Keratinocyte (primary cell): ENCODE results near the gene GABRB1. TPM values are rescaled to one million over a fixed set of nuclear protein-coding genes. Genes with fewer than 3 reads are reported as not detected.

Experiments used
- DNase-seq: peaks from one replicate; pipeline ENCODE4 v3.0.0-alpha.2; 2011; ENCODE audit warnings: low read depth, missing footprints, low spot score
- FAIRE-seq: peaks from 2 replicates; lab custom pipeline; 2011; peaks lifted over from hg19 to GRCh38; lab: Jason Lieb, UNC
- H2AFZ ChIP-seq: 2 replicates; pipeline ENCODE4 v1.6.0; 2012; ENCODE audit warnings: low read length, control low read depth, inconsistent platforms; ENCODE audit not compliant: control insufficient read depth
- H3K27ac ChIP-seq: 2 replicates; pipeline ENCODE4 v1.5.1; 2011; ENCODE audit warnings: low read length; ENCODE audit not compliant: control insufficient read depth, insufficient read depth
- H3K27me3 ChIP-seq: 3 replicates; pipeline ENCODE4 v1.6.0; 2011; ENCODE audit warnings: low read length; ENCODE audit not compliant: control insufficient read depth, insufficient read depth; ENCODE audit errors: extremely low read depth
- H3K36me3 ChIP-seq, 2 experiments: 2 replicates in 1 of 2; 3 replicates in 1 of 2; pipeline ENCODE4 v1.5.1; 2011; ENCODE audit warnings: low read length in 2 of 2, mild to moderate bottlenecking in 1 of 2; ENCODE audit not compliant: control insufficient read depth in 2 of 2, insufficient read depth in 2 of 2; ENCODE audit errors: extremely low read depth in 1 of 2
- H3K4me1 ChIP-seq: 3 replicates; pipeline ENCODE4 v1.5.1; 2011; ENCODE audit warnings: low read length; ENCODE audit not compliant: control insufficient read depth, insufficient read depth; ENCODE audit errors: extremely low read depth
- H3K4me2 ChIP-seq: 3 replicates; pipeline ENCODE4 v1.6.0; 2011; ENCODE audit warnings: low read depth, low read length; ENCODE audit not compliant: control insufficient read depth, insufficient read depth; ENCODE audit errors: extremely low read depth
- H3K4me3 ChIP-seq, 3 experiments: fragments of 200-600 bp in 1 of 3; sonication (generic) in 1 of 3; 2 replicates in 2 of 3; 3 replicates in 1 of 3; pipeline ENCODE4 v1.5.1; 2011 to 2016; ENCODE audit warnings: low read length in 3 of 3, mild to moderate bottlenecking in 3 of 3, control low read depth in 2 of 3, inconsistent platforms in 1 of 3, low read depth in 1 of 3, mixed read lengths in 1 of 3, mixed run types in 1 of 3, moderate library complexity in 1 of 3; ENCODE audit not compliant: control insufficient read depth in 2 of 3, insufficient read depth in 2 of 3; ENCODE audit errors: extremely low read depth in 1 of 3
- H3K79me2 ChIP-seq: 2 replicates; pipeline ENCODE4 v1.6.0; 2012; ENCODE audit warnings: low read length; ENCODE audit not compliant: control insufficient read depth, insufficient read depth
- H3K9ac ChIP-seq: 3 replicates; pipeline ENCODE4 v1.6.0; 2011; ENCODE audit warnings: low read length; ENCODE audit not compliant: control insufficient read depth, insufficient read depth; ENCODE audit errors: extremely low read depth
- H3K9me1 ChIP-seq: 3 replicates; pipeline ENCODE4 v1.6.0; 2011; ENCODE audit warnings: low read length; ENCODE audit not compliant: control insufficient read depth, insufficient read depth; ENCODE audit errors: extremely low read depth
- H3K9me3 ChIP-seq: 2 replicates; pipeline ENCODE4 v1.5.1; 2012; ENCODE audit warnings: low read depth, low read length; ENCODE audit not compliant: control insufficient read depth
- H4K20me1 ChIP-seq: 3 replicates; pipeline ENCODE4 v1.6.0; 2011; ENCODE audit warnings: low read length; ENCODE audit not compliant: control insufficient read depth, insufficient read depth; ENCODE audit errors: extremely low read depth
- EZH2 ChIP-seq: IDR thresholded peaks from one replicate; pipeline ENCODE4 v1.6.1; 2012; ENCODE audit warnings: inconsistent platforms, mild to moderate bottlenecking, low read length, moderate library complexity
- dilution Hi-C: fragments of 300-500 bp; cut with MboI; formaldehyde crosslinking; loops from one replicate; pipeline ENCODE4 v1.7.0; 2020; ENCODE audit warnings: low sequenced_read_pairs; ENCODE audit not compliant: extremely low pct_ligation_motif_present
- polyA plus RNA-seq, 5 experiments: library from polyadenylated mRNA; depleted of rRNA in 3 of 5; stranded (reverse) in 3 of 5; stranded (forward) in 1 of 5; unstranded in 1 of 5; fragments of >200 nt; gene quantifications; 1 replicate in 1 of 5; 2 replicates in 3 of 5; 3 replicates in 1 of 5; pipeline versions ENCODE4 v1.2.1 to v1.2.3, GENCODE V29; 2011 to 2012; ENCODE audit warnings: missing spikeins in 2 of 5, low read depth in 1 of 5, low replicate concordance in 1 of 5
- TF ChIP-seq, protein P1 (sequence below), 3 experiments: IDR thresholded peaks in 1 of 3; conservative IDR thresholded peaks in 1 of 3; optimal IDR thresholded peaks in 1 of 3; 2 replicates in 2 of 3; 3 replicates in 1 of 3; pipeline versions ENCODE3 to v1.5.1; 2011; ENCODE audit warnings: low read length in 3 of 3, mild to moderate bottlenecking in 3 of 3, moderate library complexity in 2 of 3, control low read depth in 1 of 3, inconsistent platforms in 1 of 3; ENCODE audit not compliant: insufficient read depth in 2 of 3; ENCODE audit errors: extremely low read depth in 1 of 3

Gene GABRB1
- polyA plus RNA-seq, 1 donor (not counting 4 experiments of a cell fraction or from before 2014, with no cell fraction given) = not detected

DNA sequence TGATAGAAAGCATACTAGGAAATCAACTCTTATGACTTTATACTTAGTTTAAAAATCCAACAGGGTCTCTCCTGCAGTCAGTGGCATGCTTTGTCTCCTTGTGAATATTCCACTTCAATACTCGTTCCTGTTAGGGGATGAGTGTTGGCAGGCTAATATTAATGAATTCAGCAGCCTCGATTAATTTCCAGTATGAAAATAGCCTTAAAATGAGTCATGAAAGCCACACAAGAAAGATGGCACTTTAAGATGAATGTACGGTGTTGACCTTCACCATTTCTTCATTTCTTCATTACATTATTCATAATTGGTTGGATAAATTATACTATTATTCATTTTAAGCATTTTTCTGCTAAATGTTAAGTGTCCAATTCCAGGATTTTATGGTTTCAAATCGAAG lies 29.2 kb downstream of the GABRB1 start:
- FAIRE-seq = no peak
- no peak overlapping the region for H2AFZ ChIP-seq
- H3K9me3 ChIP-seq = no peaks in the 10 kb centered on the region
- H3K27me3 ChIP-seq = no peaks in the 10 kb centered on the region
- no peaks in the 10 kb centered on the region for H4K20me1 ChIP-seq
- H3K4me1 ChIP-seq = no peaks in the 10 kb centered on the region
- TF ChIP-seq, protein P1, sequence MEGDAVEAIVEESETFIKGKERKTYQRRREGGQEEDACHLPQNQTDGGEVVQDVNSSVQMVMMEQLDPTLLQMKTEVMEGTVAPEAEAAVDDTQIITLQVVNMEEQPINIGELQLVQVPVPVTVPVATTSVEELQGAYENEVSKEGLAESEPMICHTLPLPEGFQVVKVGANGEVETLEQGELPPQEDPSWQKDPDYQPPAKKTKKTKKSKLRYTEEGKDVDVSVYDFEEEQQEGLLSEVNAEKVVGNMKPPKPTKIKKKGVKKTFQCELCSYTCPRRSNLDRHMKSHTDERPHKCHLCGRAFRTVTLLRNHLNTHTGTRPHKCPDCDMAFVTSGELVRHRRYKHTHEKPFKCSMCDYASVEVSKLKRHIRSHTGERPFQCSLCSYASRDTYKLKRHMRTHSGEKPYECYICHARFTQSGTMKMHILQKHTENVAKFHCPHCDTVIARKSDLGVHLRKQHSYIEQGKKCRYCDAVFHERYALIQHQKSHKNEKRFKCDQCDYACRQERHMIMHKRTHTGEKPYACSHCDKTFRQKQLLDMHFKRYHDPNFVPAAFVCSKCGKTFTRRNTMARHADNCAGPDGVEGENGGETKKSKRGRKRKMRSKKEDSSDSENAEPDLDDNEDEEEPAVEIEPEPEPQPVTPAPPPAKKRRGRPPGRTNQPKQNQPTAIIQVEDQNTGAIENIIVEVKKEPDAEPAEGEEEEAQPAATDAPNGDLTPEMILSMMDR (optimal IDR thresholded peaks at IDR 0.05 in 1 of 3, IDR thresholded peaks at IDR 0.05 in 1 of 3, conservative IDR thresholded peaks at IDR 0.05 in 1 of 3; ENCODE audit: extremely low read depth in 1 of 3, insufficient read depth in 2 of 3, low read length in 3 of 3) = no peak
- no peak for TF ChIP-seq EZH2
- H3K36me3 ChIP-seq = no peaks in the 10 kb centered on the region
- no peak for DNase-seq
- no peak overlapping the region for H3K27ac ChIP-seq
- H3K4me2 ChIP-seq = no peak overlapping the region
- H3K9me1 ChIP-seq = no peaks in the 10 kb centered on the region
- dilution Hi-C loops = no loop called here
- no peak overlapping the region for H3K4me3 ChIP-seq
- H3K9ac ChIP-seq = no peak overlapping the region
- no peaks in the 10 kb centered on the region for H3K79me2 ChIP-seq

DNA sequence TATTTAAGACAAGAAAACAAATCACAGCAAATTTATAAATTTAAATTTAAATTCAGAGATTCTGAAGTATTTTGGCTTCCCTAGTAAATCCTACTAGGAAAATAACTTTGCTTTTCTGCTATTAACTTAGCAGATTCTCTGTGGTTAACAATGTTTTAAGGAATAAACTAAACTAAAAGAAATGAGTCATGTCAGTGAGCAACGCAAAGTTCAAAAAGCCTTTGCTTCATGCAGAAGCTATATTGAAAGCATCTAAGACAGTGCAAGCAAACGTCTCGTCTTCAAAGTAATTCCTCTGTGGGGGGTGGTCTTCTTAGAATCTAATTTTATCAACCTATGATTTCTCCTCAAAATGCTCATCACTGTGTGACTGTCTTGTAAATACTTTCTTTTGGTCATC lies 30.1 kb downstream of the GABRB1 start:
- H3K36me3 ChIP-seq = no peaks in the 10 kb centered on the region
- H4K20me1 ChIP-seq = no peaks in the 10 kb centered on the region
- FAIRE-seq (no peak), DNase-seq (no peak)
- TF ChIP-seq, protein P1 (optimal IDR thresholded peaks at IDR 0.05 in 1 of 3, IDR thresholded peaks at IDR 0.05 in 1 of 3, conservative IDR thresholded peaks at IDR 0.05 in 1 of 3; ENCODE audit: extremely low read depth in 1 of 3, insufficient read depth in 2 of 3, low read length in 3 of 3) = no peak
- no peak for TF ChIP-seq EZH2
- H3K4me3 ChIP-seq = no peak overlapping the region
- no peaks in the 10 kb centered on the region for H3K9me3 ChIP-seq
- H3K27me3 ChIP-seq = no peaks in the 10 kb centered on the region
- H3K4me2 ChIP-seq = no peak overlapping the region
- dilution Hi-C loops = no loop called here
- H3K79me2 ChIP-seq = no peaks in the 10 kb centered on the region
- no peak overlapping the region for H2AFZ ChIP-seq
- no peak overlapping the region for H3K27ac ChIP-seq
- H3K9ac ChIP-seq = no peak overlapping the region
- H3K9me1 ChIP-seq = no peaks in the 10 kb centered on the region
- H3K4me1 ChIP-seq = no peaks in the 10 kb centered on the region
